Neural progenitor cell (in vitro differentiated cells): ENCODE results near the gene SMTN. TPM values are rescaled to one million over a fixed set of nuclear protein-coding genes. Genes with fewer than 3 reads are reported as not detected.

Source experiments
- DNase-seq: peaks from one replicate; pipeline ENCODE4 v3.0.0-alpha.2; 2016; ENCODE audit warnings: low spot score
- H2AFZ ChIP-seq: fragments of 200-600 bp; sonication (generic); replicated peaks from 2 replicates; pipeline ENCODE4 v1.6.1; 2016; ENCODE audit warnings: antibody characterized with exemption
- H3F3A ChIP-seq: fragments of 200-600 bp; sonication (generic); 2 replicates; pipeline ENCODE4 v1.6.1; 2016; ENCODE audit warnings: antibody characterized with exemption, low read depth
- H3K27ac ChIP-seq: fragments of 200-600 bp; sonication (generic); 2 replicates; pipeline ENCODE4 v1.5.1; 2016; ENCODE audit warnings: mild to moderate bottlenecking
- H3K27me3 ChIP-seq: fragments of 200-600 bp; sonication (generic); 2 replicates; pipeline ENCODE4 v1.6.1; 2016; ENCODE audit warnings: mild to moderate bottlenecking, moderate library complexity
- H3K36me3 ChIP-seq: fragments of 200-600 bp; sonication (generic); 2 replicates; pipeline ENCODE4 v1.5.1; 2016
- H3K4me1 ChIP-seq: fragments of 200-600 bp; sonication (generic); 2 replicates; pipeline ENCODE4 v1.6.1; 2016; ENCODE audit warnings: mixed run types
- H3K4me2 ChIP-seq: fragments of 200-600 bp; sonication (generic); 2 replicates; pipeline ENCODE4 v1.6.1; 2016
- H3K4me3 ChIP-seq: fragments of 200-600 bp; sonication (generic); 2 replicates; pipeline ENCODE4 v1.5.1; 2016
- H3K79me2 ChIP-seq: fragments of 200-600 bp; sonication (generic); 2 replicates; pipeline ENCODE4 v1.6.1; 2016; ENCODE audit warnings: low read depth
- H3K9ac ChIP-seq: fragments of 200-600 bp; sonication (generic); 2 replicates; pipeline ENCODE4 v1.6.1; 2016
- H3K9me3 ChIP-seq: fragments of 200-600 bp; sonication (generic); 2 replicates; pipeline ENCODE4 v1.5.1; 2016; ENCODE audit warnings: low read depth
- H4K20me1 ChIP-seq: fragments of 200-600 bp; sonication (generic); 2 replicates; pipeline ENCODE4 v1.6.1; 2016; ENCODE audit warnings: low read depth
- H3K27ac Mint-ChIP-seq: 3 replicates; pipeline ENCODE4 v1.8.0; 2021; ENCODE audit warnings: mixed read lengths
- H3K27me3 Mint-ChIP-seq: 2 replicates; pipeline ENCODE4 v1.8.0; 2022; ENCODE audit warnings: low read depth, mild to moderate bottlenecking, inconsistent platforms, moderate library complexity, mixed read lengths; ENCODE audit not compliant: insufficient read depth
- H3K36me3 Mint-ChIP-seq: 3 replicates; pipeline ENCODE4 v1.8.0; 2021; ENCODE audit warnings: mixed read lengths
- H3K4me1 Mint-ChIP-seq: 3 replicates; pipeline ENCODE4 v1.8.0; 2021; ENCODE audit warnings: mixed read lengths
- H3K4me3 Mint-ChIP-seq: 3 replicates; pipeline ENCODE4 v1.8.0; 2021; ENCODE audit warnings: mild to moderate bottlenecking, moderate library complexity, mixed read lengths
- H3K9me3 Mint-ChIP-seq: 3 replicates; pipeline ENCODE4 v1.8.0; 2020; ENCODE audit warnings: mixed read lengths
- EZH2 ChIP-seq: fragments of 200-600 bp; sonication (generic); IDR thresholded peaks from 2 replicates; pipeline ENCODE4 v1.6.1; 2017; ENCODE audit warnings: antibody characterized with exemption, mild to moderate bottlenecking, moderate library complexity
- EZH2phosphoT487 ChIP-seq: fragments of 200-600 bp; sonication (generic); IDR thresholded peaks from 2 replicates; pipeline ENCODE4 v1.6.1; 2017; ENCODE audit warnings: antibody characterized with exemption
- total RNA-seq: library from RNA; depleted of rRNA; stranded (reverse); fragments of >200 nt; gene quantifications from 2 replicates; pipeline ENCODE4 v1.2.3, GENCODE V29; 2015; ENCODE audit warnings: low replicate concordance
- TF ChIP-seq, protein P1 (sequence below): fragments of 200-600 bp; sonication (generic); IDR thresholded peaks from 2 replicates; pipeline ENCODE4 v1.5.1; 2017; ENCODE audit warnings: antibody characterized with exemption, mild to moderate bottlenecking

SMTN gene
- total RNA-seq, 1 donor from 2014 or later: 14.1 TPM

DNA sequence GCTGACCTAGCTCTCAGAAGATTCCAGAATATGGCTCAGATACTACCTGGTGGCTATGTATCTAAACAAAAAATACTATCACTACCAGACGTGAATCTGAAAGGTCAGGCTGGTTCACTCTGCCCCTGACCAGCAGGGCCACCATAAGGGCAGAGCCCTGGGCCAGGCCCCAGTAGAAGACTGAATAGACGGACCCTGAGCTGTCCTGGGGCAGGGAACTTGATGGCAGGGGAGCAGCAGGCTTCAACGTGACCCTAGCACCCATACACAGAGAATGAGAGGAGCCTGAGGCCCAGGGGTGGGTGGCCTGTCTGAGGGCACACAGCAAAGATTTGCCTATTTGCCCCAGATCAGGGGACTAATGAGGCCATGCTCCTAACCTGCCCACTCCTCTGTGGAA is 72.2 kb downstream of the SMTN start:
- TF ChIP-seq EZH2 (no peak), EZH2phosphoT487 (no peak)
- TF ChIP-seq, protein P1, sequence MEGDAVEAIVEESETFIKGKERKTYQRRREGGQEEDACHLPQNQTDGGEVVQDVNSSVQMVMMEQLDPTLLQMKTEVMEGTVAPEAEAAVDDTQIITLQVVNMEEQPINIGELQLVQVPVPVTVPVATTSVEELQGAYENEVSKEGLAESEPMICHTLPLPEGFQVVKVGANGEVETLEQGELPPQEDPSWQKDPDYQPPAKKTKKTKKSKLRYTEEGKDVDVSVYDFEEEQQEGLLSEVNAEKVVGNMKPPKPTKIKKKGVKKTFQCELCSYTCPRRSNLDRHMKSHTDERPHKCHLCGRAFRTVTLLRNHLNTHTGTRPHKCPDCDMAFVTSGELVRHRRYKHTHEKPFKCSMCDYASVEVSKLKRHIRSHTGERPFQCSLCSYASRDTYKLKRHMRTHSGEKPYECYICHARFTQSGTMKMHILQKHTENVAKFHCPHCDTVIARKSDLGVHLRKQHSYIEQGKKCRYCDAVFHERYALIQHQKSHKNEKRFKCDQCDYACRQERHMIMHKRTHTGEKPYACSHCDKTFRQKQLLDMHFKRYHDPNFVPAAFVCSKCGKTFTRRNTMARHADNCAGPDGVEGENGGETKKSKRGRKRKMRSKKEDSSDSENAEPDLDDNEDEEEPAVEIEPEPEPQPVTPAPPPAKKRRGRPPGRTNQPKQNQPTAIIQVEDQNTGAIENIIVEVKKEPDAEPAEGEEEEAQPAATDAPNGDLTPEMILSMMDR: no peak
- no peaks in the 10 kb centered on the region for H3F3A ChIP-seq
- H3K4me2 ChIP-seq: no peak overlapping the region
- no peak for DNase-seq
- H3K79me2 ChIP-seq: no peaks in the 10 kb centered on the region
- H3K4me1 ChIP-seq: no peaks in the 10 kb centered on the region
- Mint-ChIP-seq H3K36me3 (no peaks in the 10 kb centered on the region), H3K9me3 (no peaks in the 10 kb centered on the region), H3K4me3 (no peak overlapping the region), H3K27ac (no peak overlapping the region), H3K27me3 (peaks cover 9% of the 10 kb centered on the region), H3K4me1 (no peaks in the 10 kb centered on the region)
- H2AFZ ChIP-seq: no peak overlapping the region
- no peaks in the 10 kb centered on the region for H3K36me3 ChIP-seq
- H3K4me3 ChIP-seq: no peak overlapping the region
- no peak overlapping the region for H3K27ac ChIP-seq
- H3K27me3 ChIP-seq: peaks cover 46% of the 10 kb centered on the region
- no peaks in the 10 kb centered on the region for H3K9me3 ChIP-seq
- no peak overlapping the region for H3K9ac ChIP-seq
- no peaks in the 10 kb centered on the region for H4K20me1 ChIP-seq

Other genes starting within 250 kb of the SMTN start
- gene MORC2, start 112.5 kb upstream of the SMTN start, total RNA-seq: 29.8 and 35.0 TPM in 2 replicates
- gene TUG1, start 112.1 kb upstream of the SMTN start, total RNA-seq: 130 and 136 TPM in 2 replicates
- 7.4 and 13.9 TPM in 2 replicates for gene SELENOM, start 26.2 kb downstream of the SMTN start, total RNA-seq
- gene INPP5J, start 41.6 kb downstream of the SMTN start, total RNA-seq: 1.5 and 3.7 TPM in 2 replicates
- 0.41 and 3.6 TPM in 2 replicates for gene PLA2G3, start 59.2 kb downstream of the SMTN start, total RNA-seq
- gene RNF185, start 78.9 kb downstream of the SMTN start, total RNA-seq: 23.2 and 31.1 TPM in 2 replicates
- gene LIMK2, start 131.0 kb downstream of the SMTN start, total RNA-seq: 28.1 and 45.8 TPM in 2 replicates
- 4.5 and 4.7 TPM in 2 replicates for gene PIK3IP1, start 211.2 kb downstream of the SMTN start, total RNA-seq